Activated naive CD4-positive, alpha-beta T cell treated with anti-CD3 and anti-CD28 coated beads, Interleukin-2, amount 50 U/mL, for 72 hours (primary cell): Measurements from ENCODE around the gene LRWD1. TPM values are rescaled to one million over a fixed set of nuclear protein-coding genes. Genes with fewer than 3 reads are reported as not detected.

ENCODE experiments used
- ATAC-seq, 2 donors: fragments of 150-1000 bp; cut with Tn5 transposase; 2 replicates each; pipeline ENCODE4 v1.10.0; 2021; ENCODE audit warnings: mild to moderate bottlenecking in 2 of 2, moderate library complexity in 2 of 2
- DNase-seq, 2 donors: peaks; one replicate each; pipeline ENCODE4 v3.0.0; 2021 to 2022; ENCODE audit warnings: low spot score in 2 of 2
- H3K27ac Mint-ChIP-seq, 2 donors: one replicate each; pipeline ENCODE4 v1.8.0; 2022; ENCODE audit warnings: mild to moderate bottlenecking in 2 of 2, mixed read lengths in 2 of 2
- H3K36me3 Mint-ChIP-seq, 2 donors: one replicate each; pipeline ENCODE4 v1.8.0; 2022; ENCODE audit warnings: mixed read lengths in 2 of 2
- H3K9me3 Mint-ChIP-seq, 2 donors: one replicate each; pipeline ENCODE4 v1.8.0; 2022; ENCODE audit warnings: mixed read lengths in 2 of 2
- total RNA-seq, 2 donors: library from RNA; stranded (reverse); gene quantifications; one replicate each; pipeline ENCODE4 v1.2.3, GENCODE V29; 2022

Gene LRWD1
- total RNA-seq = 10 to 100 TPM; 11.6 to 12.5 TPM

DNA sequence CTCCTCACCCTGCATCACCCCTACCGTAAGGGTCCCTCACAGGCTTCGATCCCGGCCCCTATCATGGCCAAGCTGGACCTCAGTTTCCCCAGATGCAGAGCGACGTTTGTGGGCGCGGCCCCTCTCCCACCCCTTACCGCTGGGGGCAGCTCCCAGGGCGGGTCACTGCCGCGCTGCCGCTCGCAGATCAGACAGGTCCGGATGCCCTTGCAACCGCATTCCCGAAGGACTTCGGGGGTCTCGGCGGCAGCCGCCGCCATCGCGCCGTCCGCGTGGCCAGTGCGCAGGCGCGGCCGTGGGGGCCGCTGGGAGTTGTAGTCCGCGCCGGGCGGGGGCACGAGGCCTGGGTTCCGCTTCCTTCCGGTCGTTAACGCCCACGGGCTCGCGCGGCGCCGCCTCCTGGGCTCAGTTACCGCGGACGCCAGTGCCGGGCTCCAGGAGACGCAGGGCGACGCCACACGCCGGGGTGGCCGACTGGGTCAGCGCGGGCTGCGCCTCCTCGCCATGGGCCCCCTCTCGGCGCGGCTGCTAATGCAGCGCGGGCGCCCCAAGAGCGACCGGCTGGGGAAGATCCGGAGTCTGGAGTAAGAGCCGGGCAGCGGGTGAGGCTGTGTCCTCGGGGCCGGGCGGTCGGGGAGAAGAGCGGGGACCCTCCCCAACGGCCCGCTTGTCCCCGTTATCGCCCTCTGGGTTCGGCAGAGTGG lies at the start of gene LRWD1, which contains the start of gene ALKBH4:
Gene LRWD1, plus strand, starts transcription at position 408 of the 704 bp plus-strand sequence. Its CDS starts 97 bp downstream, at position 505.
Gene ALKBH4, minus strand, starts transcription at position 287 of the 704 bp plus-strand sequence. Its CDS starts 27 bp downstream, at position 260.
- DNase-seq (peak; percentile 97), ATAC-seq (peak; percentile 95 to 98)
- Mint-ChIP-seq H3K27ac (peak within 1 kb of the TSS; percentile 91 to 94), H3K9me3 (no peaks in the 10 kb centered on the region), H3K36me3 (peaks cover 0 to 5% of the 10 kb centered on the region in 2 donors)

DNA sequence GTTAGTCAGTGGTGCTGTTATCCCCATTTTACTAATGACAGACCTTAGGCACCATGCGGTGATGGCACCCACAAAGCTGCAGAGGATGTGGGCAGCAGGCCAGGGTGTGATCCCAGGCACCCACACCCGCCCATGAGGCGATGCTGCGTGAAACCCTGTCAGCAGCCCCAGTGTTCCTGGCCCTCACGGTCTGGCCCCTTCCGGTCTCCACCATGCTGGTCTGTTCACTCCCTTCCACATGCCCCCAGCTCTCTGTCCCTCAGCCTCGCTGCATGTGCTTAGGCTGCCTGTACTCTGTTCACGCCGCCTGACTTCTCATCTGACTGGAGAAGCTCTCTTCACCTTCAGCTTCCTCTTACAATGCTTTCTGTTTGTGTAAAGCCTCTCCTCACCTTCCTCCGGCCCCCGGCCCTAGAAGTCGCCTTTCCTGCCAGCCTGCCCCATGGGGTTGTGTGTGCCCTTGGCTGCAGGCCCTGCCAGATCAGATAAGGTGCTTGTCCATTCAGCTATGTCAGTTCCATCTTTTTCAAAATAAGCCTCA lies 49.0 kb upstream of the LRWD1 start:
- Mint-ChIP-seq H3K9me3 (no peaks in the 10 kb centered on the region), H3K27ac (peak overlapping the region; percentile 91 to 94), H3K36me3 (peaks cover 6 to 56% of the 10 kb centered on the region in 2 donors)
- ATAC-seq = peak; percentile 88 to 96
- DNase-seq = peak; percentile 60 to 89

DNA sequence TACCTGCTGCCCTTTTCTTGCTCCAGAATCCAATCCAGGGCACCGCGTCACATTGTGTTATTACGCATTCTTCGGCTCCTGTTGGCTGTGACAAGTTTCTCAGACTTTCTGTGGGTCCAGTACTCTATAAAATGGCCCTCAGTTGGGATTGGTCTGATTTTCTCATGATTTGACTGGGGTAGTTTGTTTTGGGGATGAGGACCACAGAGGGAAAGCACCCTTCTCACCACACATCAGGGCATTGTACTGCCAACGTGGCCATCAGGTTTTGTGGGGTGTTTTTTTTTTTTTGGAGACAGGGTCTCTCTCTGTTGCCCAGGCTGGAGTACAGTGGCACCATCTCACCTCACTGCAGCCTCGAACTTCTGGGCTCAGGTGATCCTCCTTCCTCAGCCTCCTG lies 48.4 kb upstream of the LRWD1 start:
- ATAC-seq (peak in 1 of 2 donors; percentile 36), DNase-seq (no peak)
- Mint-ChIP-seq H3K36me3 (peaks cover 6 to 54% of the 10 kb centered on the region in 2 donors), H3K27ac (peak overlapping the region; percentile 91 to 94), H3K9me3 (no peaks in the 10 kb centered on the region)

DNA sequence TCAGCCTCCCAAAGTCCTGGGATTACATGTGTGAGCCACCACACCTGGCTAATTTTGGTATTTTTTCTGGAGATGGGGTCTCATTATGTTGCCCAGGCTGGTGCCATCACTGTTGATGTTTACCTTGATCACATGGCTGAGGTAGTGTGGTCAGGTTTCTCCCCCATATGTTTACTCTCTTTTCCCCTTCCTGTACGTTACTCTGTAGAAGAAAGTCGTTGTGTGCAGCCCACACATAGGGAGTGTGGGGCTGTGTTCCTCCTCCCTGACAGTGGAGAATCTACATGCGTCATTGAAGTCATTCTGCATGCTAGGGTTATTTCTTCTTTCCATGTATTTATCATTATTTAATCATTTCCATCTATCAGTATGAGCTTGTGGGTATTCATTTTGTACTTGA lies 47.7 kb upstream of the LRWD1 start:
- Mint-ChIP-seq H3K9me3 (no peaks in the 10 kb centered on the region), H3K36me3 (peaks cover 6 to 49% of the 10 kb centered on the region in 2 donors), H3K27ac (peak overlapping the region; percentile 58 to 91)
- ATAC-seq (no peak), DNase-seq (no peak)

DNA sequence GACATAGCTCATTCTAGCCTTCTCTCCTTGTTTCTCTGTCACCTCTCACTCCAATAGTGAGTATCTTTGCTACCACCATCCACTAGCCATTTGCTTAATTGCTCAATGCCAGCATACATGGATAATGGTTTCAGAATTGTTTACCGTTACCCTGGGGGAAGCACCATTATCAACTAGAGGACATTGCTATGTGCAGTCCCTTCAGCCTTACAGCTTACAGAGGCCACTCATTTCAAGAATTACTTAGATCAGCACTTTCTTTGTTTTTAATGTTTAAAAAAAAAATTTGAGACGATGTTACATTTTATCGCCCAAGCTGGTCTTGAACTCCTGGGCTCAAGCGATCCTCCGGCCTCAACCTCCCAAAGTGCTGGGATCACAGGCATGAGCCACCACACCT lies 46.2 kb upstream of the LRWD1 start:
- no peak for ATAC-seq
- Mint-ChIP-seq H3K9me3 (no peaks in the 10 kb centered on the region), H3K36me3 (peaks cover 6 to 48% of the 10 kb centered on the region in 2 donors), H3K27ac (peak overlapping the region in 1 of 2 donors; percentile 60)
- no peak for DNase-seq

DNA sequence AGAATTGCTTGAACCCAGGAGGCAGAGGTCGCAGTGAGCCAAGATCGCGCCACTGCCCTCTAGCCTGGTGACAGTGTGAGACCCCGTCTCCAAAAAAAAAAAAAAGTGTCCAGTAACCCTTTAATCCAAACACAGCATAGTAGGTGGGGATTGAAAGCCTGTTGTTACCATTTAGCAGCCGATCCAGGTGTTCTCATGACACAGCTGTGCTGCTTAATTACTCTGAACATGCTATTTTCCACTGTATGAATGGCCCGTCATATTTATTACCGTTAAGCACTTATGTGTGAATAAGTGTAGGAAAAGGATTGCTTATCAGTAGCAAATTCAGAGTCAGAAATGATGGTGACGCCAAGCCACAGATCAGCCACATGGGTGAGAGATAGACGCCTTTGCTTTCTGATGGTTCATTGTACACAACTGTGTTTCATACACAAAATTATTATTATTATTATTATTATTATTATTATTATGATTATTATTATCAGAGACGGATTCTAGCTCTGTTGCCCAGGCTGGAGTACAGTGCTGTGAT lies 43.0 kb upstream of the LRWD1 start:
- H3K9me3 Mint-ChIP-seq = no peaks in the 10 kb centered on the region
- H3K36me3 Mint-ChIP-seq = peaks cover 21 to 40% of the 10 kb centered on the region in 2 donors
- no peak overlapping the region for H3K27ac Mint-ChIP-seq

DNA sequence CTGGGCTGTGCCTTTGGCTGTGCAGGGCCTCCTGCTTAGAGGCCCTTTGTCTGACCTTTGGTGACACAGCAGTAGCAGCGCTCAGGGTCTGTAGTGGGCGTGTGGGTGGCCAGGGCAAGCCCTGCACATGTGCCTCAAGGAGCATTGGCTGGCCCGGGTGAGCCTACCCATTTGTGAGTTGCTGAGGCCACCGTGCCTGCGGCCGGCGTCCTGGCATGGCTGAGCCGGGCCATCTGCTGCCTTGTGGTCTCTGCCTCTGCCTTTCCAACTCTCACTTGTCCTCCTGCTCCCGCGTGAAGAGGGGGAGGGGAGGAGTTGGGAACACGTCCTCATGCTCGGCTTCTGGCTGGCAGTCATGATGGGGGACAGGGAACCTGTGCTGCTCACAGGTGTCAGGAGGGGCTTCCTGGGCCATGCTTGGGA lies 40.6 kb upstream of the LRWD1 start:
- H3K27ac Mint-ChIP-seq = peak overlapping the region in 1 of 2 donors; percentile 98
- no peak for ATAC-seq
- no peak for DNase-seq
- peaks cover 15 to 38% of the 10 kb centered on the region in 2 donors for H3K36me3 Mint-ChIP-seq
- H3K9me3 Mint-ChIP-seq = no peaks in the 10 kb centered on the region

More for the DNA sequence above, 43.0 kb upstream of the LRWD1 start:
- no peak for DNase-seq
- ATAC-seq = no peak

DNA sequence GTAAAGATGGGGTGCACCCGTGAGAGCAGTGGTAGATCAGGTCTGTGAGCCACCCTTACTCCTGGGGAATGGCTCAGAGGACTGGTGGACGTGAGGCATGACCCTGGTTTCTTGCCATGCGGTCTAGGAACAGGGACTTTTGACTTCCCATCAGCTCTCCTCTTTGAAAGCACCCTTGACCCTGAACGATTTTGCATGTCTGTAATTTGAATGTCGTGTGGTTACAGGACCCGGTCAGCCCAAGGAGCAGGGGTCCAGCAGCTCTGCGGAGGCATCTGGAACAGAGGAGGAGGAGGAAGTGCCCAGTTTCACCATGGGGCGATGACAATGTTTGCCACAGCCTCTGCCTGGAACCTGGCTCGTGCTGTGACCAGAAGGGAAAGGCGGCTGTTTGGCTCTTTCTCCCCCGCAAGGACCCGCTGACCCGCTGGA lies 40.0 kb upstream of the LRWD1 start:
- Mint-ChIP-seq H3K27ac (peak overlapping the region; percentile 98 to 99), H3K36me3 (peaks cover 15 to 38% of the 10 kb centered on the region in 2 donors), H3K9me3 (no peaks in the 10 kb centered on the region)
- DNase-seq = no peak
- ATAC-seq = no peak

DNA sequence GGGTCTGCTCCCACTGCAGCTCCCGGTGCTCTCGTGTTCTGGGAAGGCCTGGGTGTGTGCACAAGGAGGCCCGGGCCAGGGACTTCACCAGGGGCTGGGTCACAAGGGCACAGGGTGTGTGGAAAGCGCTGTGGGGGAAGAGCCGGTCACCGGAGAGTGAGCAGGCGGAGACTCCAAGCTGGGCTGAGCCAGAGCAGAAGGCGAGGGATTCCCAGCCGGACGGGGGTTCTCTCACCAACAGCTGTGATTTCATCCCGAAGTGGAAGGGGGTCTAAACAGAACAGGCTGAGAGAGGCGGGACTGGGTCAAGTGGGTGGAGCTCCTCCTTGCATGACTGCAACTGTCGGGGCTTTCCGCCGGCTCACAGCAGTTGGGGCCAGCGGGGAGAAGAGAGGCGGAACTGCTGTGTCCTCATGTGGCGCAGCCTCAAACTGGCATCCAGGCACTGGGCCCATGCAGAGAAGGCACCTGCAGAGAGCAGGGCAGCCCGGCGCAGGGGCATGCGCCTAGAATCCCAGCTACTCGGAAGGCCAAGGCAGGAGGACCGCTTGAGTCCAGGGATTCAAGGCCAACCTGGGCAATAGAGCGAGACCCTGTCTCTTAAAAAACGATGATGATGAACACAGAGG lies 39.0 kb upstream of the LRWD1 start:
- Mint-ChIP-seq H3K9me3 (no peaks in the 10 kb centered on the region), H3K27ac (peak overlapping the region; percentile 98 to 99), H3K36me3 (peaks cover 15 to 32% of the 10 kb centered on the region in 2 donors)
- ATAC-seq (peak; percentile 78), DNase-seq (peak; percentile 76 to 85)

DNA sequence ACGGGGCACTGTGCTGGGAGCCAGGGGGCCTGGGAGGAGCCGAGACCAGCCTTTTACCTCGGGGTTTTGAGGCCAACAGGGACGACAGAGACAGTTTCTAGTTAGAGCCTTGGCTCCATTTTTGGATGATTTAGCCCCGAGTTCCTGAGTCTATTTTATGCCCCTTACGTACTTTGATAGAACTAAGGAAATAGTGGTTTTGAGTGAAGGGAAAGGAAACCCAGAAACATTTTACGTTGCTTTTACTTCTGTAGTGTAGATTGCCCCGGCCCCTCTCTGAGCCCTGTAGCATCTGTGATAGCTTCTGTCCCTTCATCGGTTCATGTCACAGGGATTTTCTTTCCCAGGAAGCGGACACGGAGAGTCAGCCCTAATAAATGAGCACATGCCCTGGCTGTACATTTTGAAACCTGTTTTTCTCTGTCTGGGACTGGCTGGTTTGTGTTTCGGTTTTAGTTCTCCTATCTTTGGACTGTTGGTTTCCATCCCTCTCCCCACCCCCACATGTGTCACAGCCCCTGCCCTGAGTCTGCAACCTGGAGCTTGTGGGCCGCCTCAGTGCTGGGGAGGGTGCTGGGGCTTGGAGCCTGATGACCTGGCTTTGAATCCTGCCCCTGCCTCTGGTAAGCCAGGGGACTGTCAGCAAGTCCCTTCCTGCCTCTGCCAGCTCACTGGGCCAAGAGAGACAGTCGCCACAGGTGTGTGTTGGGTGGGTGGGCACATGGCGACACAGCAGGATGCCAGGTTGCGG lies 38.3 kb upstream of the LRWD1 start:
- Mint-ChIP-seq H3K36me3 (peaks cover 15 to 28% of the 10 kb centered on the region in 2 donors), H3K27ac (peak overlapping the region; percentile 98 to 99), H3K9me3 (no peaks in the 10 kb centered on the region)
- DNase-seq (peak; percentile 68 to 90), ATAC-seq (peak; percentile 79 to 86)

DNA sequence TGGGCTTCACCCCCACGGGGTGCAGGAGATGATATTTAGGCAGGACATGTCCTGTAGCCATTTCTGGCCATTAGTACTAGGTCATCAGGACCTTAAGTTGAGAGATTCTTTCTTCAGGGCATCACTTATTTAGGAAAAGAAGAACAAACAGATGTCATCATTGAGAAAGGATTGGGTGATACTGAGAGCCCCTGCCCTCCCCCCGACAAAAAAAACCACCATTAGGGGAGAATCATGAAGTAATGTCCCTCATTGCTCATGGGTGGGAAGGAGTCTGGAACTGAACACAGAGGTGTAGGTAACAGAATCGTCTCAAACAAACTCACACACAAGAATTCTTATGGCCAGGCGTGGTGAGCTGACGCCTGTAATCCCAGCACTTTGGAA lies 37.8 kb upstream of the LRWD1 start:
- H3K27ac Mint-ChIP-seq = peak overlapping the region; percentile 98 to 99
- no peak for ATAC-seq
- no peaks in the 10 kb centered on the region for H3K9me3 Mint-ChIP-seq
- DNase-seq = no peak
- peaks cover 15 to 28% of the 10 kb centered on the region in 2 donors for H3K36me3 Mint-ChIP-seq

DNA sequence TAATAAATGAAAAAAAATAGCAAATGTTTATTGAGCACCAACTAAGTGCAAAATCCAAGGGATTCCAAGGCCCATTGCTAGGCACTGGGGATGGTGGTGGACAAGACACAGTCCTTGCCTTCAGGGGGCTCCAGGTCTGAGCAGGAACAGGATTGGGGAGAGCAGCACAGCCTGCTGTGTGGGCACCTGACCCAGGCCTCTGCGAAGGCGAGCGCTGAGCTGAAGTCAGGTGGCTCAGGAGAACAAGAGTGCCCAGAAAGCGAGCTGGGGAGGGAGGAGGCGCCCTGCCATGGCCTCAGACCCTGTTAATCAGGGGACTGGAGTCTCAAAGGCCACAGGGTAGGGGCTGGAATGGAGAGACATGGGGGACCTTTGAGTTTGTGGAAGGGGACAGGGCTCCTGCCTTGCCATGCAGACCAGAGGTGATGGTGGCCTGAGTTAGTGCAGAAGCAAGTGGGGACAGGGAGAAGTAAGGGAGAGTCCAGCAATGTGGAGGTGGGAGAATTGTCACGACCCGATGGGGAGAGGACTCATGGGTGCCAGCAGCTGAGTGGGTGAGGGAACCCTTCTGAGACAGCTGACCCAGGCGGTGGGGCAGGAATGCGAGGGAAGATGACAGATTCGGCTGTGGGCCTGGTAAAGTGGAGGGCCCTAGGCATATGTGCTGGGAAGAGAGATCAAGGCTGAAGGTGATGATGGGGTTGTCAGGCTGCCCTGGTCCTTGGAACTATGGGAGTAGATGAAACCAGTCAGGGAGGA lies 35.5 kb upstream of the LRWD1 start:
- DNase-seq = no peak
- H3K9me3 Mint-ChIP-seq = no peaks in the 10 kb centered on the region
- ATAC-seq = no peak
- H3K27ac Mint-ChIP-seq = peak overlapping the region; percentile 77 to 85
- peaks cover 15 to 26% of the 10 kb centered on the region in 2 donors for H3K36me3 Mint-ChIP-seq

DNA sequence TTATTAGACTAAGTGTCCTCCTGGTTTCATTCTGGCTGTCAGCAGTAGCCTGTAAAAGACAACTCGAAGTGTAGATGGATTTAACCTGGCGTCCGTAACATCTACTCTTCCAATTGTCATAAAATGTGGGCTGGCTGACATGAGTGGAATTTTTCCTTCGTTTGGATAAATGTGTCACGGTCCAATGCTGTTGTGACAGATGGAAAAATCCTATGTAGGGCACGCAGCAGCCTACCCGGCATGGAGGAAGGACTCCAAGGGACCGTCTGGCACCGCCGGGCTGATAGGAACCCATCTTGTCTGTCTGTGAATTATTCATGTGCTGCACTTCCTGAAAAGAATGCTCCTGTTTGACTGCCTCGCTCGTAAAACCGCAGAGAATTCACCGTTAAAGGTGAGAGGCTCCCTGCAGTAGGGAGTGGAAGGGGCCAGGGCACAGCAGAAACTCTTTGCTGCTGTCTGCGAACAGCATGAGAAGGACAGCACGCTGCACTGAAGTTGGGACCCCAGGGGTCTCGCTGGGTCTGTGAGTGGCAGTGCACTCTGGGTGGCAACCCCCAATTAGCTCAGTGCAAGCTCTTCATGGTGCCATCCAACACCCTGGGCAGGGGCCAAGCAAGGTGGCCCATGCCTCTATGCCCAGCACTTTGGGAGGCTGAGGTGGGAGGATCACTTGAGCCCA lies 33.0 kb upstream of the LRWD1 start:
- H3K36me3 Mint-ChIP-seq = peaks cover 8% of the 10 kb centered on the region in 2 donors
- DNase-seq (peak; percentile 42 to 67), ATAC-seq (peak; percentile 33 to 48)
- H3K9me3 Mint-ChIP-seq = no peaks in the 10 kb centered on the region
- H3K27ac Mint-ChIP-seq = peak overlapping the region; percentile 77 to 81

DNA sequence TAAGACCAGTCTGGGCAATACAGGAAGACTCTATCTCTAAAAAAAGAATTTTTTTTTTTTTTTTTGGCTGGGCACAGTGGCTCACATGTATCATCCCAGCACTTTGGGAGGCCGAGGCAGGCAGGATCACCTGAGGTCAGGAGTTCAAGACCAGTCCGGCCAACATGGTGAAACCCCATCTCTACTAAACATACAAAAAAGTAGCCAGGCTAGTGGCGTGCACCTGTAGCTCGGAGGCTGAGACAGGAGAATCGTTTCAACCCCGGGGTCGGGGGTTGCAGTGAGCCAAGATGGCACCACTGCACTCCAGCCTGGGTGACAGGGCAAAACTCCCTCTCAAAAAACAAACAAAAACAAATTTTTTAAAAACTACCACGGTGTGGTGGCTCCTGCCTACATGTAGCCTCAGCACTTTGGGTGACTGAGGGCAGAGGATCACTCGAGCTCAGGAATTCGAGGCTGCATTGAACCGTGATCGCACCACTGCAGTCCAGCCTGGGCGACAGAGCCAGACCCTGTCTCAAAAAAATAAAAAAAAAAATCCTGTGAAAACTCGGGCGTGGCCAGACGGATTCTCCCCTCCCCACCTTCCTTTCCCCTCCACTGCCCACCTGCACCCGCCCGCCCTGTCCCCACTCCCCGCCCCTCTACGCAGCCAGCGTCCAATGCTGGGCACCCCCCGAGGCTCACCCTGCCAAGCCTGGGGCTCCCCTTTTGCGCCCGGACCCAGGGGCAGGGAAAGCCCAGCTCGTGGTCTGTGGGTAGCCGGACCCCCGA lies 32.2 kb upstream of the LRWD1 start:
- Mint-ChIP-seq H3K27ac (peak overlapping the region; percentile 77 to 81), H3K36me3 (peaks cover 8% of the 10 kb centered on the region in 2 donors), H3K9me3 (no peaks in the 10 kb centered on the region)
- no peak for DNase-seq
- ATAC-seq = peak; percentile 5 to 8
